NCI-H748 (cell line): ENCODE results near the gene GRIPAP1.

Source experiments
- DNase-seq: peaks from one replicate; lab custom pipeline; 2025; ENCODE audit not compliant: unreplicated experiment; lab: John Stamatoyannopoulos, UW

The GRIPAP1 gene, protein sequence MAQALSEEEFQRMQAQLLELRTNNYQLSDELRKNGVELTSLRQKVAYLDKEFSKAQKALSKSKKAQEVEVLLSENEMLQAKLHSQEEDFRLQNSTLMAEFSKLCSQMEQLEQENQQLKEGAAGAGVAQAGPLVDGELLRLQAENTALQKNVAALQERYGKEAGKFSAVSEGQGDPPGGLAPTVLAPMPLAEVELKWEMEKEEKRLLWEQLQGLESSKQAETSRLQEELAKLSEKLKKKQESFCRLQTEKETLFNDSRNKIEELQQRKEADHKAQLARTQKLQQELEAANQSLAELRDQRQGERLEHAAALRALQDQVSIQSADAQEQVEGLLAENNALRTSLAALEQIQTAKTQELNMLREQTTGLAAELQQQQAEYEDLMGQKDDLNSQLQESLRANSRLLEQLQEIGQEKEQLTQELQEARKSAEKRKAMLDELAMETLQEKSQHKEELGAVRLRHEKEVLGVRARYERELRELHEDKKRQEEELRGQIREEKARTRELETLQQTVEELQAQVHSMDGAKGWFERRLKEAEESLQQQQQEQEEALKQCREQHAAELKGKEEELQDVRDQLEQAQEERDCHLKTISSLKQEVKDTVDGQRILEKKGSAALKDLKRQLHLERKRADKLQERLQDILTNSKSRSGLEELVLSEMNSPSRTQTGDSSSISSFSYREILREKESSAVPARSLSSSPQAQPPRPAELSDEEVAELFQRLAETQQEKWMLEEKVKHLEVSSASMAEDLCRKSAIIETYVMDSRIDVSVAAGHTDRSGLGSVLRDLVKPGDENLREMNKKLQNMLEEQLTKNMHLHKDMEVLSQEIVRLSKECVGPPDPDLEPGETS

DNA sequence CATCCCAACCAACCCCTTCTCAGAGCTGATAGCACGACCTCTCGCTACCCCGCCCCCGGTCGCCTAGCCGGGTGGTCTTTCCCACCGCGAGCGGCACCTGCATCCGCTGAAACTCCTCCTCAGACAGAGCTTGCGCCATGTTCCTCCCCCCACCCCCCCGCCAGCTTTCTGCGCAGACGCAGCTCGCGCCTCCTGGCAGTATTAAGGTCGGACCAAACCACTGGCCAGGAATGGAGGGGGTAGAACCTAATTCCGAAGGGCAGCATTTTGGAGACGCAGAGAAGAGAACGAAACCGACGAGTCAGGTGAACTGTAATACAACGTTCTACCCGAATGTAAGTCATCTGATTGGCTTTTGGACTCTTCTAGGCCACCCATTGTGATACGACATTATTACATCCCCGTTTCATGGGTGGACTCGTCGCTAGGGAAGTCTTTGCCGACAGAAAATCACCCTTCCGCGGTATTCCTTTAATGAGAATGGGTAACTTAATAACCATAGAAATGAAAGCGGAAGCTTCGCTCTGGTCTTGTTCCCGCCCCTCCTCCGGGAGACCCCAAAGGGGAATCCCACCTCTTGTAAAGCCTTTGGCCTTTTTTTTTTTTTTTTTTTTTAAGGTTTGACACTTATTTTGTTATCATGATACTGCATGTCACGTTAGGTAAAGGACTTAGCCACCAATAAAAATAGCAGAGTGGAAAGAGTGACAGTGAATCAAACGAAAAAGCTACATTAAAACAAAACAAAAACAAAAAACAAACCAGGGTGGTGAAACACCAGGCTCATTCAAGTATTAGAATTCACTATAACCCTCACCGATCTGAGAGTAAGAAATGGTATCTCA is at the start of gene GRIPAP1:
TSS of gene GRIPAP1 (minus strand) at position 174 of the 845 bp plus-strand sequence. CDS start at position 139, 35 bp downstream.
- peak; percentile 93 for DNase-seq

DNA sequence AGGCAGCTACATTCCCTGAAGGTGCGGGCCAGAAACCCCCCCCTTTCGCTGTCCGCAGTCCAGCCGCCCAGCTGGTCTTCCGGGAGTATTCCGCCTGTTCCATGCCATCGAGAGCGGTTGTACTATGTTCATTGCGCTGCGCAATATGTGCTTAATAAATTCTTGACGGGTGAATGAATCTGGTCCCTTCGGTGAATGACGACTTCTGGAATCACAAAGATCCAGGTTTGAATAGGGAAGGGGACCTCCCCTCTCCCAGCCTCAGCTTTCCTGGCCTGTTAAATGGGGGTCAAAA is 41.9 kb upstream of the GRIPAP1 start:
- DNase-seq, result no peak

DNA sequence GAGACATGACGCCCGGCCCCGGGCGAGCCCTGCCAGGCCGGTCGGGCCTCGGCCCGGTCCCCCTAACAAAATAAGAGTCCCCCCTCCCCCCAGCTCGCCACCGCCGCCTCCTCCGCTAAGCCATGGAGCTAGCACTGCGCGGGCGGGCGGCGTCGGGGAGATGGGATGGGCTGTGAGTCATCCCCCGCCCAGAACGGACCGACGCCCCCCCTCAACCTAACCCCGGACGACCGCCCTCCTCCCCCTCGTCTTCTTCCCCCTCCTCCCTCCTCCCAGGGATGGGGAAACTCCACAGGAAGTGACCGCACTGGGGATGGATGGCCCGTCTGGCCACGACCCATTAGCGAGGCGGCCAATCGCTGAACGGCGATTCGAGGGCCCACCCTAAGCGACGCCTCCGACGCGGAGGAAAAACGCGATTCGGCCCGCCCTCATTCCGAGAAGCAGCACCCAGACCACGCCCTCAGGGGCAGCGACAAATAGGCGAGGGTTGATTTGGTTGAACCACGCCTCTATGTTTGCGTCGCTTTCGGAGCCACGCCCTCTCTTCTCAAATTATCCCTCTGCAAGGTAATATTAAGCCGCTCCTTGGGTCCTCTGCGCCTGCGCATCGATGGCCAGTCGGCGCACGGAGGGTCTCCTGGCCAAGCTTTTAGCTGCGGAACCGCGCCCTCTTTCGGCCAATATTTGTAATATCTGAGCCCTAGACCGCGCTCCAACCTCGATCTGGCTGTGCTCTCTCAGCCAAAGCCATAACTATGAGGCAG is 41.3 kb upstream of the GRIPAP1 start, which contains the start of gene TFE3:
TSS of gene TFE3 (minus strand) at position 138 of the 767 bp plus-strand sequence. CDS start at position 7, 131 bp downstream.
- DNase-seq, result peak; percentile 99

DNA sequence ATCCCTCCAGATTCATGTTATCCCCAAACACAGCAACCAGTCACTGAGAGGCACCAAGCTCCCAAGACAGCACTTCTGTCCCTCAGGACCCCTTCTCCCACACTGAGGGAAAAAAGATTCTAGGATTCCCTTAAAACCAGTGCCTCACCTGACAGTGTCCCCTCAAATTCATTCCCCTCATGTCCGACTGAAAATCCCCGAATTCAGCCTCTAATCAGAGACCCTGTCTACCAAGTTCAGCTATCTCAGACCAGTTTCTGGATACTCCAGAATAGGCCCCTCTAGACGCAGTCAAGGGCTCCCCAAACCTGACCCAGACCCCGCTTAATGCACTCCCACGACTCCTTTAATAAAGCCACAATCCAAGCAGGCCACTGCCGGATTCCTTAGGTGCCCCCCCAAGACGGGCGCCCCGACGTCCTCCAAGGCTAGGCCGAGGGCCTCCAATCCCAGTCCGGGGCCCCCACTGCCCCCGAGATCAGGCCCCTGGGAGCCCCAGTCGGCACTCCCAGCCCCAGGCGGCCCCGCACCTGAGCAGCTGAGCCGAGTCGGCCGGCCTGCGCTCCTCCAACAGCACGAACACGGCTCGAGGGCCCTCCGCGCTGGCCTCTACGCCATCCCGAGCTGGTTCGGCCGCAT is 40.6 kb upstream of the GRIPAP1 start:
- no peak for DNase-seq

DNA sequence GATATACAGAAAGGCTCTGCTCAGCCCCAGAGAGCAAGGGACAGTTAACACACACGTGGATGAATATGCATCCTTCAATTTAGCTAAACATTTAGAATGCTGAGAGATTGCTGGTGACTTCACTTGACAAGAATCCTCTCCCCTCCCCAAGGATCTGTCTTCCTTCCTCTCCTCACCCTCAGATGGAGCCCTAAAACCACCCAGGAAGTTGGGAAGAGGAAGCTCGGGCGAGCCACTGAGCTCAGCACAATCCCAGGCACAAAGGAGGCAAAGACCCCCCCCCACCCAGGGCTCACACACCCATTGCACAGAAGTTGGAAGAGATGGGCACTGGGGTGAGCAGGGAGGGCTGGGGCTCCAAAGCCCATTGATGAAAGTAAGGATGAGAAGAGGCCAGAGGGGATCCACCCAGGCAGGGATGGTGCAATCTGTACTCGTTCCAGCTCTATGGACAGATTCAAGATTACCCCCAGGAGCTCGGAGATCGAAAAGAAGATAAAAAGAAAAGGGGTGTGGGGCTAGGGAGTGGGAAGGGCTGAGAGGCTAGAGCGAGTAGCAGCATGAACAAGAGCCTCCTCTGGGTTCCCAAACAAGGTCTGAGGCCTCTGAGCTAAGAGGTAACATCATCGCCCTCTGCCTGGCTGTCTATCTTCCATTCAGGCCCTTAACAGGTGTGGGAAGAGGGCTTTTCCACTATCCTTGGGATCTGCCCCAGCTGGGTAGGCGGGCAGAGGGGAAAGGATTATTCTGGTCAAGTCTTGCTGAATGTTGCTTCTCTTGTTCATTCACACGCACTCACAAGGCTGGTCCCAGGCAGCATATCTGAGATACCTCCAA is 39.9 kb upstream of the GRIPAP1 start:
- DNase-seq, result peak; percentile 3

DNA sequence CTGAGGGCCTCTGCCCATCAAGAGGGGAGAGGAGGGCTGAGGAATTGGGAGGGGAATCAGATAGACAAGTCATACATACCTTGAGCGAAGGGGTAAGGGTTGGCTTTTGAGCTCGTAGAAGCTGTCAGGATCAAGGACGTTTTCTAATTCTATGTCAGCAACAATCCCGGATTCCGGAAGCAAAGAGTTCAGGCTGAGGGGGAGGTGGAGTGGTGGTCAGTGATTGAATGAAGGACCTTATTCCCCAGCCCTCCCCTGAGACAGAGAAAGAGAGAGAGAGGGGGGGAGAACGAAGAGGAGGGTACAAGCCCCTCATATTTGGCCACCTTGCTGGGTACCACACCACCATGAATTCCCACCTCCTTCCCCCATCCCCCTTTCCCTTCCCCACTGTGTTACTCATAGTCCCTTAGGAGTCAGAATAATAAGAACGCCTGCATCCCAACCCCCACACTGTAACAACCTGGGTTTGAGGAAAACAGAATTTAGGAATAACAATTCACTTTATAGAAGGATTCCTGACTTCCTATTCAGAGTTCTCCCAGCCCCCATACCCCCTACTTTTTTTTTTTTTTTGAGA is 38.4 kb upstream of the GRIPAP1 start:
- no peak for DNase-seq

DNA sequence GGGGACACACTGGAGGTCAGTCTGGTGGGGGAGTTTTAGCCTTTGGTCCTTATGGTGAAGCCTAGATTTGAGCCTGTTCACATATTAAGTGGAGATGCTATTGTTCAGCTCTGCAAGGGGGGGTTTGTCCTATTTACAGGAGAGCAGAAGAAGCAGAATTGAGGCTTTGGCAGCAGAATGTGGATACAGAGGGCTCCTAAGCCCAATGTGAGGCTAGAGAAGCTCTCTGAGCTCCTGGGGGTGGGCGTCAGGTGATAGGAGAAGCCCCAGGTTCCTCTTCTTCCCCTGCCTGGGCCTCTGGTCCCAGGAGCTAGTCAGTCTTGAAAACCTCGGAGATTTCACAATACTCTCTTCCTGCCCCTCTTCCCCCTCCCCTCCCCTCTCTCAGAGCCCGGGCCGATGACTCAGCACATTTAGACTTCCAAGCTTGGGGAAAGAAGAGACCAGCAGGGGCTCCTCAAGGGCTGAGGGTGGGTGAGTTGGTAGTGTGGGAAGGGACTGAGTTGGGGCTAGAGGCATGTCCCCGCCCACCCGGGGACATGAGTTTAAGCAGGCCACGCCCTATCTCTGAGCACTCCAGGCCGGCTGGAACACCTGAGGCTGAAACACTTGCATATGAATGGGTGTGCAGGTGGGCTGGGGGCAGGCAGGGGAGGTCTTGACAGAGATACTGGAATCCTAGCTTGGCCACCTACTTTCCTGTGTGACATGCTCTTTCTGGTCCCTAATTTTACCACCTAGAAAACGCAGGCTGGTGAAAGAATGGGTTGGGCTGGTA is 37.7 kb upstream of the GRIPAP1 start:
- DNase-seq, result peak; percentile 52

DNA sequence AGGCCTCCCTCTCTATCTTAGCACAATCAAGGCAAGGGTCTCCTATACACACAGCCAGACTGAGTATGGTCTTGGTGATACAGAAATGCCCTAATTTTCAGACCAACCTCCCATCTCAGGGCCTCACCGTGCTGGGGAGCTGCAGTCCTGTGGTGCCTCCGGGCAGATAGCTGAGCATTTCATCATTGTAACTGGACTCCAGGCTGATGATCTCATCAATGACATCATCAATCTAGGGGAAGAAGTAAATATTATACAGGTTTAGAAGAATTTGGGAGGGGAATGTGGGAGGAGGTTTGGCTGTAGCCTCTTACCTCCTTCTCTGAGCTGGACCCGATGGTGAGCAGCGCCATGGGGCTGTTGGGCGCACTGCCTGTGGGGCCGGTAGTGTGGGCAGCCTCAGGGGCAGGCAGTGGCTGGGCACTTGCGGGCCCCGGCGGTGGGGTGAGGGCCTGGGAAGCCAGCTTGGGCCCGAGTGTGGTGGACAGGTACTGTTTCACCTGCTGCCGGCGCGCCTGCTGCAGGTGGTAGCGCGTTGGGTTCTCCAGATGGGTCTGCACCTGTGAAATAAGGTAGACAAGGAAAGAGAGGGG is 35.9 kb upstream of the GRIPAP1 start:
- no peak for DNase-seq

DNA sequence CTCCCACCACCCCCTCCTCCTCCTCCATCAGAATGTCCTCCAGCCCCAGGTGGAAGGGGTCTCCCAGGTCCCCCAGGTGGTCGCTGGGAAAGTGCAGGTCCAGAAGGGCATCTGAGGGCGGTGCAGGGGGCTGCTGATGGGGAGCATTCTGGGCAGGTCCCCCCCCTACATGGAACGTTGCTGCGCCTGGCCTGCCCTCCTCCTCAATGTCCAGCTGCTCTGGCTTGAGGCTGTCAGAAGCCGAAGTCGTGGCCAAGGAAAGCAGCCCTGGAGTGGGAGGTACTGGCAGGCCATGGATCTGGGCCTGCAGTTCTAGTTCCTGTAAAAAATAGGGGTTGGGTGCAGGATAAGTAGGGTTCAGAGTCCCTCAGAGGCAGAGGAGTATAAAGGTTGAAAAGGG is 28.2 kb upstream of the GRIPAP1 start:
- no peak for DNase-seq

DNA sequence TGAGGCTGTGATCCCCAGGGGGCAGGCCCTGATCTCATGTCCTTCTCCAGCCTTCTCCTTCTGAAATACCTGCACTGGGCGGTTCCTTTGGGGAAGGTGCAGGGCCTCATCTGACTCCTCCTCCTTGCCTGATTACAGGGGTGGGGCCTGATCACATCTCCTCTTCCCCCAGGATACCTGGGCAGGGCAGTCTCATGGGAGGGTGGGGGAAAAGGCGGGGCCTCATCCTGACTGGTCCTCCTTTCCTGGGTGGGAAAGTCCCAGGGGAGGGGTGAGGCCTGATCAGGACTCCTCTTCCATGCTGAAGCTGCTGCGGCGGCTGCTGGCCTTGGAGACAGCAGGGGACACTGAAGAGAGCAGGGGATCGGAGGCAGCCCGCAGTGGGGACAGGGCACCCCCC is 27.8 kb upstream of the GRIPAP1 start:
- DNase-seq, result no peak

DNA sequence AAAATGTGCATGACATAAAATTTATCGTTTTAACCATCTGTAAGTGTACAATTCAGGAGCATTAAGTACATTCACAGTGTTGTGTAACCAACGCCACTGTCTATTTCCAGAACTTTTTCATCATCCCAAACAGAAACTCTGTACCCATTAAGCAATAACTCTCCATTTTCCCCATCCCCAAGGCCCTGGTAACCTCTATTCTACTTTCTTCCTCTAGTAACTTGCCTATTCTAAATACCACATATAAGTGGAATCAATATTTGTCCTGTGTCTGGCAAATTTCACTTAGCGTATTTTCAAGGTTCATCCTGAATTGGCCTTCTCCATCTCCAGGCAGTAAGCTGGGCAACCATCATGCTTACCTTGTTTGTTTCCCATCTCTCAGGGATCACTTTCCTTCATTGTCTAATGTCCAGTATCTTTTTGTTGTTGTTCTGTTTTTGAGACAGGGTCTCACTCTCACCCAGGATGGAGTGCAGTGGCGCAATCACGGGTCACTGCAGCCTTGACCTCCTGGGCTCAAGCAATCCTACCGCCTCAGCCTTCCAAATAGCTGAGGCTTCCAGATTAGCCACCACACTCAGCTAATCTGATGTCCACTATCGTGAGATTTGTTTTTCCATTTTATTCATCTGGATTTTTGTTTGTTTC is 17.7 kb upstream of the GRIPAP1 start:
- DNase-seq, result no peak

DNA sequence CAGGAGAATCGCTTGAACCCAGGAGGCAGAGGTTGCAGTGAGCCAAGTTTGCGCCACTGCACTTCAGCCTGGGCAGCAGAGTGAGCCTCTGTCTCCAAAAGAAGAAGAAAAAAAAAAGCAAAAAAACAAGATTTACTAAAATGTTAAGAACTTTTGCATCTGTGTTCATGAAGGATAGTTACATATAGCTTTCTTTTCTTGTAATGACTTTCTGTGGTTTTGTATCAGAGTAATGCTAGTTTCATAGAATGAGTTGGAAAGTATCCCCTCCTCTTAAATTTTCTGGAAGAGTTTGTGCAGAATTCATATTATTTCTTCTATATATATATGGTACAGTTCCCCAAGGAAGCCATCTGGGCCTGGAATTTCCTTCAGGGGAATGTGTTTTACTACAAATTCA is 17.0 kb upstream of the GRIPAP1 start:
- no peak for DNase-seq

DNA sequence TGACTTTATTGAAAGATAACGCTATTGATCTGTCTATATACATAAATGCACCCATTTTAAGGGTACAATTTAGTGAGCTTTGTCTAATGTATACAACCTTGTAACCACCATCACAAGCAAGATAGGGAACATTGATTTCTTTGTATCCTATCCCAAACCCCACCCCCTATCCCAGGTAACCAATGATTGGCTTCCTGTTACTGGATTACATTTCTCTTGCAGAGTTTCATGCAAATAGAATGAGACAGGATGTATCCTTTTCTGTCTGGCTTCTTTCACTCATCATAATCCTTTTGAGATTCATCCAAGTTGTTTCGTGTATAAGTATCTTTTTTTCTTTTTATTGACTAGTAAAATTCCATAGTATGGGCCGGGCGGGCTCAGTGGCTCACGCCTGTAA is 1.6 kb upstream of the GRIPAP1 start:
- DNase-seq, result no peak

DNA sequence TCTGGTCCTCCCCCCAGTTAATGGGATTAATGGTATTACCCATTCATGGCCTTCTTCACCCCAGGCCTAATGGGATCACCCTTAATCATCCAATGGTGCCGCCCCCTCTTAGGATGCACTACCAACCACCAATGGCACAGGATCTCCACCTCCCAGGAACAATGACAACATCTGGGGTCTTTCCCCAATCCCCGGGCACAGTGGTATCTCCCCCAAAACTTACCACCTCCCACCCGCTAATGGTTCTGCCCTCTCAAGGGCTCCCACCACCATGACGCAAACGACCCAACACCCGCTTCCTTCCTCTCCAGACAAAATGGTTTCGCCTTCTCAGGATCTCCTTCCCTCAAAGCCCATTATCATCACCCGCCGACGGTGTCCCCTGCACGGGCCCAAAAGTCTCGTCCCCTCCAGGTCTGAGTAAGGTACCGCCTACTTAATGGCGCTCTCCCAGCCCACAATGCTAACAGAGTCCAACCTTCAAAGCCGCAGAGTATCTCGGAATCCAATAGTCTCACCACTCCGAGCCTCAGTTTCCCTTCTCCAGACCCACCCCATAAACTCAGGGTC is 458 bp downstream of the GRIPAP1 start:
- DNase-seq, result peak; percentile 57

DNA sequence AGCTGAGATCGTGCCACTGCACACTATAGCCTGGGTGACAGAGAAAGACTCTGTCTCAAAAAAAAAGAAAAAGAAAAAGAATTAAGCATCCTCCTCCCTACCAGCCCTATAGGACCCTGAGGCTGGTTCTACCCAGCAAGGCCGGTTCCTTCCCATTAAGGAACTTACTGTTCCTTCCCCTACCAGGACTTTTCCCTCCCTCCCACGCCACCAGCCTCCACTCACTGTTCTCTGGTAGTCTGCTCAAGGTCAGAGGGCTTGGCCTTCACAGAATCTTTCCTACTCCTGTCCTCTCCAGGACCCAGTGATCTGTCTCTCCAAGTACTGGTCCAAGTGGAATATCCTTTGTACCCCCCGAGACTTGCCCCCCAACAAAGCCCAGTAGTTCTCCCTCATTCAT is 1.4 kb downstream of the GRIPAP1 start:
- DNase-seq, result no peak

DNA sequence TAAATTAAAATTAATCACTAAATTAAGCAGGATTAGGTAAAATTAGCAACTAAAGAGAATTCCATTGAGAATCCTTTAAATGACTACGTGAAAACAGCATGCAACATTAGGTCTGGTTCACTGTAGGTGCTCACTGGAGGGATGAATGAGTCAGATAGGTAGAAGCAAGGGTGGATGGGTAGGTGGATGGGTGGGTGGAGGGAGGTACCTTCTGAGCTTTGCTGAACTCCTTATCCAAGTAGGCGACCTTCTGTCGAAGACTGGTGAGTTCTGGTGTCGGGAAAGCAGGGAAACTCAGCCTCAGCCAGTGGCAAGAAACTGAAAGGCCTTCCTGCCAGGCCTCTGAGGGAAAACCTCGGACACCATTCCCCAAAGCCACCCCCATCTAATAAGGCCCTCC is 3.0 kb downstream of the GRIPAP1 start:
- DNase-seq, result no peak

DNA sequence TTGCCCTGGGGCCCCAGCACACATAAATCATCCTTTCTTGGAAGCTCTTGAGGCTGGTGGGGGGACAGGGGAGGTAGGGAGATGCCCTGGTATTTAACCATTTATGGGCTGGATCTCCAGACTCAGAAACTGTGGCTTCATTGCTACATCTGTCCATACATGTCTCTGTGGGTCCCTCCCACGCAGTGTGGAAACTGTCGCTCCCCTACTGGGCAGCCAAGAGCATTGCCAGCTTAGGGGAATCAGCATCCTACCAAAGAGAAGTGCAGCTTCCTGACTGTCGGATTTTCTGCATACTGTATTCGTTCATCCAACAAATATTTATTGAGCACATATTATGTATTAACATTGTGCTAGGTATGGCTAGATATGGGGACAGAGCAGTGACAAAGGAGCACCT is 3.7 kb downstream of the GRIPAP1 start:
- no peak for DNase-seq
